Transverse colon (tissue), 3 donors: ENCODE measurements around the gene CAGE1.

Experiments
- CTCF ChIP-seq, 5 experiments: fragments of 200-600 bp in 3 of 5; fragments of 450-650 bp in 2 of 5; sonication (generic) in 3 of 5; IDR thresholded peaks; 1 replicate in 2 of 5; 2 replicates in 3 of 5; pipeline ENCODE4 v1.5.1; 2016 to 2017; ENCODE audit warnings: antibody characterized with exemption in 5 of 5, inconsistent platforms in 3 of 5, mild to moderate bottlenecking in 2 of 5, moderate library complexity in 1 of 5
- POLR2A ChIP-seq: fragments of 450-650 bp; IDR thresholded peaks from one replicate; pipeline ENCODE4 v1.6.1; 2016; ENCODE audit warnings: antibody characterized with exemption, mild to moderate bottlenecking, moderate library complexity

GRCh38 chr6:7295916-7296315 is 93.6 kb downstream of the CAGE1 start:
- TF ChIP-seq CTCF (IDR thresholded peaks at IDR 0.05) = no peak
- no peak for TF ChIP-seq POLR2A
